Naive thymus-derived CD4-positive, alpha-beta T cell (primary cell): ENCODE results near the gene SNRPN. TPM values are rescaled to one million over a fixed set of nuclear protein-coding genes. Genes with fewer than 3 reads are reported as not detected.
"Not testable (repeated sequence)": the region's sequence is repeated elsewhere in the genome, so short reads cannot be mapped to it uniquely, and the experiment has no call there.

Source experiments
- ATAC-seq: fragments of 150-1000 bp; cut with Tn5 transposase; 2 replicates; pipeline ENCODE4 v1.10.0; 2021; ENCODE audit warnings: mild to moderate bottlenecking, moderate library complexity
- CTCF ChIA-PET: fragments of 350-600 bp; sonication (Branson Sonifier 250); formaldehyde crosslinking; loops from one replicate; lab custom pipeline; 2021; ENCODE audit warnings: antibody characterized with exemption; lab: Charles Lee
- POLR2A ChIA-PET: fragments of 350-600 bp; sonication (Branson Sonifier 250); formaldehyde crosslinking; loops from one replicate; lab custom pipeline; 2021; ENCODE audit warnings: antibody characterized with exemption, inconsistent platforms; lab: Charles Lee
- DNase-seq, 9 donors: peaks; one replicate each; pipeline versions ENCODE4 v3.0.0 to v3.0.0-alpha.2; 2020 to 2022; ENCODE audit warnings: mixed read lengths in 1 of 9
- H3K27ac ChIP-seq: one replicate; pipeline ENCODE4 v1.7.0; 2013; ENCODE audit warnings: mild to moderate bottlenecking, low read depth, low read length, moderate library complexity
- H3K27me3 ChIP-seq, 2 donors: one replicate each; pipeline ENCODE4 v1.7.0; 2013; ENCODE audit warnings: low read length in 2 of 2, mild to moderate bottlenecking in 2 of 2, moderate library complexity in 2 of 2; ENCODE audit not compliant: control insufficient read depth in 2 of 2, insufficient read depth in 2 of 2
- H3K36me3 ChIP-seq, 3 experiments: 1 replicate in 2 of 3; 2 replicates in 1 of 3; pipeline ENCODE4 v1.7.0; 2013; ENCODE audit warnings: low read length in 3 of 3, mild to moderate bottlenecking in 3 of 3, moderate library complexity in 1 of 3; ENCODE audit not compliant: insufficient read depth in 3 of 3, control insufficient read depth in 2 of 3
- H3K4me1 ChIP-seq, 2 donors: one replicate each; pipeline ENCODE4 v1.7.0; 2013; ENCODE audit warnings: low read length in 2 of 2, mild to moderate bottlenecking in 2 of 2, moderate library complexity in 1 of 2; ENCODE audit not compliant: control insufficient read depth in 2 of 2, insufficient read depth in 2 of 2
- H3K4me3 ChIP-seq: 2 replicates; pipeline ENCODE4 v1.7.0; 2013; ENCODE audit warnings: mild to moderate bottlenecking, low read length
- H3K9me3 ChIP-seq, 3 experiments: 1 replicate in 2 of 3; 2 replicates in 1 of 3; pipeline ENCODE4 v1.7.0; 2013; ENCODE audit warnings: low read length in 3 of 3; ENCODE audit not compliant: control insufficient read depth in 2 of 3
- H3K27ac Mint-ChIP-seq, 9 donors: one replicate each; pipeline ENCODE4 v1.8.0; 2020 to 2022; ENCODE audit warnings: mixed read lengths in 9 of 9, mild to moderate bottlenecking in 8 of 9, moderate library complexity in 5 of 9, inconsistent platforms in 2 of 9
- H3K27me3 Mint-ChIP-seq, 5 donors: one replicate each; pipeline ENCODE4 v1.8.0; 2021 to 2022; ENCODE audit warnings: mixed read lengths in 5 of 5, mild to moderate bottlenecking in 1 of 5
- H3K36me3 Mint-ChIP-seq, 5 donors: one replicate each; pipeline ENCODE4 v1.8.0; 2020 to 2022; ENCODE audit warnings: mixed read lengths in 5 of 5, mild to moderate bottlenecking in 3 of 5, inconsistent platforms in 1 of 5
- H3K4me1 Mint-ChIP-seq, 7 donors: one replicate each; pipeline ENCODE4 v1.8.0; 2020 to 2022; ENCODE audit warnings: mixed read lengths in 7 of 7, mild to moderate bottlenecking in 3 of 7, inconsistent platforms in 1 of 7
- H3K4me3 Mint-ChIP-seq, 10 donors: one replicate each; pipeline ENCODE4 v1.8.0; 2020 to 2022; ENCODE audit warnings: mild to moderate bottlenecking in 10 of 10, mixed read lengths in 10 of 10, moderate library complexity in 6 of 10, inconsistent platforms in 2 of 10
- H3K9me3 Mint-ChIP-seq, 11 donors: one replicate each; pipeline ENCODE4 v1.8.0; 2020 to 2022; ENCODE audit warnings: mixed read lengths in 11 of 11, mild to moderate bottlenecking in 4 of 11, inconsistent platforms in 1 of 11, moderate library complexity in 1 of 11
- intact Hi-C, 2 donors: fragments of 100-400 bp; cut with micrococcal nuclease; formaldehyde crosslinking; loops; one replicate each; pipeline ENCODE4 v1.15.1; 2023
- polyA plus RNA-seq, 2 donors: library from polyadenylated mRNA; unstranded; fragments of 300-500 nt; fragmentation: Illumina TruSeq; gene quantifications; one replicate each; pipeline ENCODE4 v1.2.3, GENCODE V29; 2021
- total RNA-seq, 6 experiments: library from RNA in 5 of 6; stranded (reverse) in 5 of 6; gene quantifications; 1 replicate in 5 of 6; 2 replicates in 1 of 6; pipeline ENCODE4 v1.2.3 and lab custom pipeline; 2021 to 2026

SNRPN gene
- total and polyA plus RNA-seq, 7 experiments from 2014 or later, result 58.1 to 468 (median 153) TPM

GRCh38 chr15:24961967-24962366, 7.2 kb downstream of the SNRPN start:
- POLR2A ChIA-PET, result no interaction called here
- H3K27me3 Mint-ChIP-seq, result no peaks in the 10 kb centered on the region
- H3K27ac Mint-ChIP-seq, result no peak overlapping the region
- DNase-seq, result no peak
- Histone ChIP-seq H3K4me1 (peaks cover 0 to 5% of the 10 kb centered on the region in 2 donors), H3K36me3 (peaks cover 11 to 58% (median 31%) of the 10 kb centered on the region in 3 experiments), H3K27me3 (no peaks in the 10 kb centered on the region), H3K9me3 (peaks cover 0 to 44% (median 12%) of the 10 kb centered on the region in 3 experiments), H3K4me3 (no peak overlapping the region), H3K27ac (no peak overlapping the region)
- CTCF ChIA-PET, result no interaction called here
- H3K36me3 Mint-ChIP-seq, result peaks cover 17 to 82% (median 71%) of the 10 kb centered on the region in 5 donors
- H3K4me3 Mint-ChIP-seq, result no peak overlapping the region
- intact Hi-C loops, result no loop called here
- H3K4me1 Mint-ChIP-seq, result peaks cover 0 to 16% (median 11%) of the 10 kb centered on the region in 7 donors
- H3K9me3 Mint-ChIP-seq, result peaks cover 3 to 92% (median 50%) of the 10 kb centered on the region in 11 donors
- ATAC-seq, result no peak

GRCh38 chr15:24962880-24963279, 8.1 kb downstream of the SNRPN start:
- peaks cover 15 to 66% (median 33%) of the 10 kb centered on the region in 3 experiments for H3K36me3 ChIP-seq
- Mint-ChIP-seq H3K27me3 (no peaks in the 10 kb centered on the region), H3K36me3 (peaks cover 17 to 82% (median 67%) of the 10 kb centered on the region in 5 donors), H3K4me1 (peaks cover 0 to 7% (median 4%) of the 10 kb centered on the region in 7 donors), H3K27ac (no peak overlapping the region), H3K4me3 (no peak overlapping the region), H3K9me3 (peaks cover 3 to 91% (median 54%) of the 10 kb centered on the region in 11 donors)
- intact Hi-C loops, result no loop called here
- no peak for DNase-seq
- no peak overlapping the region for H3K27ac ChIP-seq
- CTCF ChIA-PET, result interaction anchor here (0.7 kb wide), 1 partner anchor 477 kb away, joined by 3 read pairs; no protein-coding TSS in a partner anchor
- H3K27me3 ChIP-seq, result no peaks in the 10 kb centered on the region
- ATAC-seq, result no peak
- no peaks in the 10 kb centered on the region for H3K4me1 ChIP-seq
- POLR2A ChIA-PET, result interaction anchor here (0.7 kb wide), 1 partner anchor 28 kb away, joined by 3 read pairs; no protein-coding TSS in a partner anchor
- no peak overlapping the region for H3K4me3 ChIP-seq
- H3K9me3 ChIP-seq, result peaks cover 0 to 44% (median 12%) of the 10 kb centered on the region in 3 experiments

- Mint-ChIP-seq H3K36me3 (peaks cover 18 to 86% (median 71%) of the 10 kb centered on the region in 5 donors), H3K4me3 (no peak overlapping the region), H3K27me3 (no peaks in the 10 kb centered on the region), H3K9me3 (peaks cover 3 to 89% (median 52%) of the 10 kb centered on the region in 11 donors), H3K4me1 (no peaks in the 10 kb centered on the region), H3K27ac (no peak overlapping the region)
- ChIA-PET POLR2A (no interaction called here), CTCF (no interaction called here)
- Histone ChIP-seq H3K36me3 (peaks cover 15 to 92% (median 44%) of the 10 kb centered on the region in 3 experiments), H3K27me3 (no peaks in the 10 kb centered on the region), H3K9me3 (peaks cover 0 to 42% (median 9%) of the 10 kb centered on the region in 3 experiments), H3K4me3 (peak overlapping the region; percentile 35), H3K4me1 (no peaks in the 10 kb centered on the region), H3K27ac (no peak overlapping the region)
- DNase-seq (no peak), ATAC-seq (no peak)
- intact Hi-C loops, result no loop called here
These were observed 11.7 kb downstream of the SNRPN start for GRCh38 chr15:24966364-24967103.

- Mint-ChIP-seq H3K9me3 (peaks cover 8 to 93% (median 54%) of the 10 kb centered on the region in 11 donors), H3K27ac (no peak overlapping the region), H3K4me1 (peaks cover 0 to 5% (median 0%) of the 10 kb centered on the region in 7 donors), H3K36me3 (peaks cover 21 to 86% (median 68%) of the 10 kb centered on the region in 5 donors), H3K4me3 (no peak overlapping the region), H3K27me3 (no peaks in the 10 kb centered on the region)
- H3K27me3 ChIP-seq, result no peaks in the 10 kb centered on the region
- ATAC-seq (no peak), DNase-seq (no peak)
- H3K36me3 ChIP-seq, result peaks cover 11 to 87% (median 40%) of the 10 kb centered on the region in 3 experiments
- ChIA-PET POLR2A (no interaction called here), CTCF (interaction anchor here (0.8 kb wide), 1 partner anchor 12 kb away, joined by 3 read pairs; no protein-coding TSS in a partner anchor)
- no peaks in the 10 kb centered on the region for H3K4me1 ChIP-seq
- no peak overlapping the region for H3K4me3 ChIP-seq
- H3K9me3 ChIP-seq, result peaks cover 0 to 69% (median 8%) of the 10 kb centered on the region in 3 experiments
- no peak overlapping the region for H3K27ac ChIP-seq
- intact Hi-C loops, result no loop called here
These were observed 16.3 kb downstream of the SNRPN start for GRCh38 chr15:24971052-24971451.

GRCh38 chr15:24971772-24972171, 17.0 kb downstream of the SNRPN start:
- Mint-ChIP-seq H3K27ac (no peak overlapping the region), H3K4me1 (peaks cover 0 to 5% (median 0%) of the 10 kb centered on the region in 7 donors), H3K4me3 (no peak overlapping the region), H3K27me3 (no peaks in the 10 kb centered on the region), H3K9me3 (peaks cover 10 to 93% (median 54%) of the 10 kb centered on the region in 11 donors), H3K36me3 (peaks cover 24 to 86% (median 68%) of the 10 kb centered on the region in 5 donors)
- H3K9me3 ChIP-seq, result peaks cover 0 to 69% (median 11%) of the 10 kb centered on the region in 3 experiments
- H3K4me1 ChIP-seq, result no peaks in the 10 kb centered on the region
- intact Hi-C loops, result no loop called here
- ATAC-seq (no peak), DNase-seq (no peak)
- H3K36me3 ChIP-seq, result peaks cover 6 to 87% (median 39%) of the 10 kb centered on the region in 3 experiments
- ChIA-PET CTCF (interaction anchor here (0.8 kb wide), 1 partner anchor 13 kb away, joined by 3 read pairs; no protein-coding TSS in a partner anchor), POLR2A (no interaction called here)
- no peak overlapping the region for H3K4me3 ChIP-seq
- no peak overlapping the region for H3K27ac ChIP-seq
- no peaks in the 10 kb centered on the region for H3K27me3 ChIP-seq

GRCh38 chr15:24972707-24973106, 17.9 kb downstream of the SNRPN start:
- H3K4me1 Mint-ChIP-seq, H3K4me1 ChIP-seq, H3K27ac Mint-ChIP-seq, H3K4me3 ChIP-seq, DNase-seq, intact Hi-C loops, H3K27me3 ChIP-seq, H3K27ac ChIP-seq, ATAC-seq, CTCF ChIA-PET, H3K4me3 Mint-ChIP-seq, H3K27me3 Mint-ChIP-seq: not testable (repeated sequence)
- H3K9me3 Mint-ChIP-seq, result peaks cover 10 to 95% (median 57%) of the 10 kb centered on the region in 11 donors
- POLR2A ChIA-PET, result interaction anchor here (0.7 to 1.1 kb wide), 2 partner anchors 9 to 16 kb away, joined by 3 to 7 read pairs; no protein-coding TSS in a partner anchor
- Histone ChIP-seq H3K9me3 (peaks cover 0 to 74% (median 11%) of the 10 kb centered on the region in 3 experiments), H3K36me3 (peaks cover 0 to 88% (median 39%) of the 10 kb centered on the region in 3 experiments)
- H3K36me3 Mint-ChIP-seq, result peaks cover 30 to 88% (median 69%) of the 10 kb centered on the region in 5 donors
